Measurements from ENCODE around the gene LYL1. TPM values are rescaled to one million over a fixed set of nuclear protein-coding genes. Genes with fewer than 3 reads are reported as not detected.
A peak's percentile ranks its signal among the peaks of the same experiment; 100 is the strongest.

The LYL1 gene
- total and polyA plus RNA-seq, 2 of the 13 experiments (the other 11 are each of a cell fraction or from before 2014, with no cell fraction given): 0.75 to 0.92 TPM

GRCh38 chr19:13149628-13150186 lies 47.0 kb upstream of the LYL1 start (continued):
- TF ChIP-seq ZNF407 (CRISPR knock-in tag; IDR thresholded peaks at IDR 0.05; ENCODE audit: not compliant biosample characterization): peak; percentile 64
- TF ChIP-seq SMAD9 (CRISPR knock-in tag; IDR thresholded peaks at IDR 0.05): no peak
- TF ChIP-seq ZNF879 (CRISPR knock-in tag; IDR thresholded peaks at IDR 0.05): 0 out of 2 replicates have a peak, but pooled peaks have one; percentile 10
- TF ChIP-seq ZKSCAN1 (IDR thresholded peaks at IDR 0.05; ENCODE audit: low read length): no peak
- TF ChIP-seq ZNF12 (CRISPR knock-in tag; IDR thresholded peaks at IDR 0.05): no peak
- no peak for TF ChIP-seq STAT6 (CRISPR knock-in tag; IDR thresholded peaks at IDR 0.05; ENCODE audit: borderline replicate concordance)
- TF ChIP-seq ZNF510 (CRISPR knock-in tag; IDR thresholded peaks at IDR 0.05; ENCODE audit: low read depth): no peak
- no peak for TF ChIP-seq HMGXB3 (CRISPR knock-in tag; IDR thresholded peaks at IDR 0.05; ENCODE audit: borderline replicate concordance)
- no peak for TF ChIP-seq CSRNP2 (CRISPR knock-in tag; conservative IDR thresholded peaks at IDR 0.05; ENCODE audit: low read depth)
- TF ChIP-seq BHLHE40 (IDR thresholded peaks at IDR 0.05; ENCODE audit: low read length): 0 out of 2 replicates have a peak, but pooled peaks have one; percentile 3
- TF ChIP-seq ZBTB42 (CRISPR knock-in tag; IDR thresholded peaks at IDR 0.05): no peak
- TF ChIP-seq TMF1 (CRISPR knock-in tag; IDR thresholded peaks at IDR 0.05; ENCODE audit: low read depth): no peak
